ENCODE results near the gene PGC.

The PGC gene

GRCh38 chr6:41704656-41705310 lies 42.4 kb downstream of the PGC start:
- TF ChIP-seq CTCF (IDR thresholded peaks at IDR 0.05; ENCODE audit: low read depth, low read length), result no peak
- in situ Hi-C loops (cut with HindIII; ENCODE audit: low sequenced_read_pairs), result no loop called here
- no peak for DNase-seq (ENCODE audit: low read depth, low spot score)
- no peak overlapping the region for H3K4me3 ChIP-seq (ENCODE audit: low read depth, low read length)

GRCh38 chr6:41704028-41704427 lies 43.2 kb downstream of the PGC start:
- in situ Hi-C loops (cut with HindIII; ENCODE audit: low sequenced_read_pairs), result no loop called here
- no peak overlapping the region for H3K4me3 ChIP-seq (ENCODE audit: low read depth, low read length)
- no peak for DNase-seq (ENCODE audit: low read depth, low spot score)
- no peak for TF ChIP-seq CTCF (IDR thresholded peaks at IDR 0.05; ENCODE audit: low read depth, low read length)

- in situ Hi-C loops (cut with HindIII; ENCODE audit: low sequenced_read_pairs), result no loop called here
- no peak for TF ChIP-seq CTCF (IDR thresholded peaks at IDR 0.05; ENCODE audit: low read depth, low read length)
- H3K4me3 ChIP-seq (ENCODE audit: low read depth, low read length), result no peak overlapping the region
- no peak for DNase-seq (ENCODE audit: low read depth, low spot score)
Measured at GRCh38 chr6:41702771-41703494, 44.3 kb downstream of the PGC start.

- DNase-seq (ENCODE audit: low read depth, low spot score), result no peak
- H3K4me3 ChIP-seq (ENCODE audit: low read depth, low read length), result no peak overlapping the region
- in situ Hi-C loops (cut with HindIII; ENCODE audit: low sequenced_read_pairs), result no loop called here
- TF ChIP-seq CTCF (IDR thresholded peaks at IDR 0.05; ENCODE audit: low read depth, low read length), result no peak
Measured at GRCh38 chr6:41702089-41702745, 45.0 kb downstream of the PGC start.

- in situ Hi-C loops (cut with HindIII; ENCODE audit: low sequenced_read_pairs), result no loop called here
- TF ChIP-seq CTCF (IDR thresholded peaks at IDR 0.05; ENCODE audit: low read depth, low read length), result peak; percentile 7
- no peak overlapping the region for H3K4me3 ChIP-seq (ENCODE audit: low read depth, low read length)
- DNase-seq (ENCODE audit: low read depth, low spot score), result peak; percentile 52
Measured at GRCh38 chr6:41700463-41701347, 46.5 kb downstream of the PGC start.

GRCh38 chr6:41699063-41699462 lies 48.1 kb downstream of the PGC start:
- no peak for DNase-seq (ENCODE audit: low read depth, low spot score)
- no peak for TF ChIP-seq CTCF (IDR thresholded peaks at IDR 0.05; ENCODE audit: low read depth, low read length)
- H3K4me3 ChIP-seq (ENCODE audit: low read depth, low read length), result no peak overlapping the region
- in situ Hi-C loops (cut with HindIII; ENCODE audit: low sequenced_read_pairs), result no loop called here

Measured in astrocyte of the spinal cord (primary cell).